GM21447 (cell line): ENCODE measurements around the gene EFCAB7.

Experiments used
- ATAC-seq: cut with Tn5 transposase; IDR thresholded peaks from one replicate; pipeline ENCODE4 v1.9.1; 2021; ENCODE audit not compliant: unreplicated experiment

EFCAB7 gene, protein sequence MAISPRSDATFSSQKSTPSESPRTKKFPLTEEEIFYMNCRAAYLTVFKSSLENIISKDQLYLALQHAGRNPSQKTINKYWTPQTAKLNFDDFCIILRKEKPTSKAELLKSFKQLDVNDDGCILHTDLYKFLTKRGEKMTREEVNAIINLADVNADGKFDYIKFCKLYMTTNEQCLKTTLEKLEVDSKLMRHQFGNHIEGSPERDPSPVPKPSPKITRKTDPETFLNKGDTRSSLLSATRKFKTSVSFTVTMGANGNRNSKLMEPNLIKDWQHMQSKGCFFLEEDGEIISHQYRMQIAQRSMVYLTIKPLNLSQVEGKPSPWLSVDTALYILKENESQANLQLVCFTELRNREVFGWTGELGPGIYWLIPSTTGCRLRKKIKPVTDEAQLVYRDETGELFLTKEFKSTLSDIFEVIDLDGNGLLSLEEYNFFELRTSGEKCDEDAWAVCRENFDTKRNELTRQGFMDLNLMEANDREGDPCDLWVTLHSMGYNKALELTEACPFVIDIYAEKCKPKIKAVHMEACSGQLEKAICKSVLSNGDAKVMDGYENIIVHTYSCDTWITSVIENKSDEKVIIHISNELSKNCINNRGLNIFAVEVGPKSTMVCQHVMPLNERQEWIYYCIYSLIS

GRCh38 chr1:63522891-63523728 lies at the start of gene EFCAB7, which contains the start of gene ITGB3BP:
EFCAB7 (plus strand) TSS chr1:63523525; CDS start chr1:63525573, 2,048 bp downstream.
ITGB3BP (minus strand) TSS chr1:63523225; CDS start chr1:63523133, 92 bp downstream.
- ATAC-seq, result peak; percentile 90

DNA sequence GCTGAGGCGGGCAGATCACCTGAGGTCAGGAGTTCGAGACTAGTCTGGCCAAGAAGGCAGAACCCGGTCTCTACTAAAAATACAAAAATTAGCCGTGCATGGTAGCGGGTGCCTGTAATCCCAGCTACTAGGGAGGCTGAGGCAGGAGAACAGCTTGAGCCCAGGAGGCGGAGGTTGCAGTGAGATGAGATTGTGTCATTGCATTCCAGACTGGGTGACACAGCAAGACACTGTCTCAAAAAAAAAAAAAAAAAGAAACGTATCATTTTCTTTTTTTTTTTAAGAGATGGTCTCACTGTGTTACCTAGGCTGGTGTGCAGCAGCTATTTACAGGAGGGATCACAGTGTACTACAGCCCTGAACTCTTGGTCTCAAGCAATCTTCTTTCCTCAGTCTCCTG lies 47.6 kb upstream of the EFCAB7 start:
- ATAC-seq, result no peak

DNA sequence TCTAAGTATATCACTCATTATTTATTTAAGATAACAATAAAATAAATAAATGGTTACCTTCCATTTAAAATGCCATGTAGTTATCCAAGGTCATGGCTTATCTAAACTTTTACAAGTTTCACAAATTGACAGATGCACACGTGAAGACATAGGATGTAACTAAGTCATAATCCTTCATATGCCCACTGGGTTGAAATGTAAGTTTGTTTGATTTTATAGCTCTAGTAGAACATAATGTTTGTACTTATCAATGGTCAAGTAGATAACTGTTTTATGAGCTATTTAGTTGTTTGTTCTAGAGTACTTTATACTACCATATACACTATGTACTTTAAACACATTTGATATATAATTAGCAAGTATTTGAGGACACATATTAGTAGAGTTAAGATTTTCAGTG lies 43.3 kb upstream of the EFCAB7 start:
- no peak for ATAC-seq

DNA sequence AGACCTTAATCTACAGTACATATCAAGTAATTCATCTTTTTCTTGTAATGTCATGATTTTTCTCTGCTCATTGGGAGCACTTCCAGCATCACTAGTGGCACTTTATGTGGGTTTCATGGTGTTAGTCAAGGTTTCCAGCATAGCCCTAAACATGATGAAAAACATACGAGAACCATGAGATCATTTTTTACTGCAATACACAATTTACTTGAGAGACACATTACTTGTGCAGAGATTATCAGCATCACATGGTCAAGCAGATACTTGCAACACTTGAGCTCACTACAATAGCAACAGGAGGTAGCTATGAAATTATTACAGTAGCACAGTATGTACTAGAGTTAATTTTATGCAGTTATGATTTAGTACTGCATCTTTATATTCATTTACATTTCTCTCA lies 36.7 kb upstream of the EFCAB7 start:
- ATAC-seq, result no peak

GRCh38 chr1:63487336-63488065 lies 35.8 kb upstream of the EFCAB7 start:
- ATAC-seq, result no peak

- no peak for ATAC-seq
These were observed 25.7 kb upstream of the EFCAB7 start for GRCh38 chr1:63497577-63497976.

GRCh38 chr1:63498106-63498505 lies 25.2 kb upstream of the EFCAB7 start:
- ATAC-seq, result no peak

GRCh38 chr1:63501256-63501655 lies 22.1 kb upstream of the EFCAB7 start:
- ATAC-seq, result no peak

DNA sequence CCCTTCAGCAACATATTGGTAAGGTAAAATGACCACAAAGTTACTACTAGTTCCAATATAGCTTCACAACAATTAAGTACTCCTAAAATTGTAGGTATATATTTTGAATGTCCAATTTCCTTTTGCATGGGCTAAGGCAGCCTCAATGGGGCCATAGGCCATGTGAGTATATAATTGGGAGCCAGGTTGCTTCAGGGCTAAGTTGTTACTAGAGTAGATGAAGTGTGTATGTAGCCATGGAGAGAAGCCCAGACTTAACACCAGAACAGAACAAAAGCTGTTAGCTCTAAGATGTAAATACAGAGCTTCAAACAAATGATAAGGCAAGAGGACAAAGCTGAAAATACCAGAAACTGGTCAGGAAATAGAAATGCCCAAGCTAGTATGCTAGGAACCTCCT lies 16.5 kb upstream of the EFCAB7 start:
- ATAC-seq, result no peak

DNA sequence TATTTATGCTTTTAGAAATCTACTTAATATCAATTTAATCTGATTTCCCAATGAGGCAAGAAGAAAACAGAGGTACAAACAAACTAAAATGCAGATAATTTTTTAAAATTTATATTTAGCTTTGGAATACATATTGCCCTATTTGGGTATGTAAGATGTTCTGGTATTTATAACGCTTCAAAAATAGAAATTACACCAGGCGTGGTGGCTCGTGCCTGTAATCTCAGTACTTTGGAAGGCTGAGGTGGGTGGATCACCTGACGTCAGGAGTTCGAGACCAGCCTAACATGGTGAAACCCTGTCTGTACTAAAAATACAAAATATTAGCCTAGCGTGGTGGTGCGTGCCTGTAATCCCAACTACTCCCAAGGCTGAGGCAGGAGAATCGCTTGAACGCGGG lies 13.6 kb upstream of the EFCAB7 start:
- ATAC-seq, result no peak

- no peak for ATAC-seq
These were observed 10.7 kb upstream of the EFCAB7 start for GRCh38 chr1:63512584-63512983.

DNA sequence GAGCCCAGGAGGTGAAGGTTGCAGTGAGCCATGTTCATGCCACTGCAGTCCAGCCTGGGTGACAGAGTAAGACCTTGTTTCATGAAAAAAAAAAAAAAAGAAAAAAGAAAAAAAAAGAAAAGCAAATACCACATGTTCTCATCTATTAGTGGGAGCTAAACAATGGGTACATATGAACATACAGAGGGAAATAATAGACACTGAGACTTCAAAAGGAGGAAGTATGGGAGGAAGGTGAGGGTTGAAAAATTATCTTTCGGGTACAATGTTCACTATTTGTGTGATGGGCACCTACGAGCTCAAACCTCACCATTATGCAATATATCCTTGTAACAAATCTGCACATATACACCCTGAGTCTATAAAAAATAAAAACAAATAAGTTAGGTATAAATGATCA lies 6.7 kb upstream of the EFCAB7 start:
- no peak for ATAC-seq

DNA sequence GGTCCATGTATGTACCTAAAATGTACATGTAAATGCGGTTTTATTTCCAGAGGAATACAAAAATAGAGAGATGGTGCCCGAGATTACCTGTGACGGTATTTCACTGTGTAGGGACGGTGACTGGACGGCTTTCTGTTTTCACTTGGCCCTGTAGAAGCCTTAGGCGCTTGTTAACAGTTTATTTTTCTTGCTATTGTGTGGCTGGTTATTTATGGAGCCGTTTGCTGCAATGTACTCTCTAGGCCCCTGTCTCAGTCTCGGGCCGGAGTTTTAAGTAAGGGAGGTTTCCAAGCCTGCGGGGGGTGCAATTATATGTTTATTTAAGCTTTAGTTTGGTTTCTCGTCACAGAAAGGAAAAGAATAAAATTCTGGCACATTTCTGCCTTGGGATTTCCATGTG lies 413 bp downstream of the EFCAB7 start:
- peak; percentile 11 for ATAC-seq

DNA sequence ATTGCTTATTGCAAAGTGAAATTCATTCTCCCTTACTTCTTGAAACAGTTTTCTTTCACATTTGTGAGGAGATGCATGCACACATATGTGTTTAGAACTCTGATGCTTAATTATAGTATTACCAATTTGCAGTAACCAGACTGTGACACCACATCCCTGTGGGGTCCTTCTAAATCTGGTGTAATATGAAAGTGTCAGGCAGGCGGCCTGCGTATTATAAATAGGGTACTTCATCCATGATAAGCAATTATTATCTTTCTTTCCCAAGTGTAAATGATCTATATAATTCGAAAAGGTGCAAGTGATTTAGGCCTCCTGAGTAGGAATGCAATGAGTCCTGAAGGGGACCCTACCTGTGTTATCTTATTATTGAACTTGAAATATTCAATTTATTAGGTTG lies 876 bp downstream of the EFCAB7 start:
- ATAC-seq, result no peak

DNA sequence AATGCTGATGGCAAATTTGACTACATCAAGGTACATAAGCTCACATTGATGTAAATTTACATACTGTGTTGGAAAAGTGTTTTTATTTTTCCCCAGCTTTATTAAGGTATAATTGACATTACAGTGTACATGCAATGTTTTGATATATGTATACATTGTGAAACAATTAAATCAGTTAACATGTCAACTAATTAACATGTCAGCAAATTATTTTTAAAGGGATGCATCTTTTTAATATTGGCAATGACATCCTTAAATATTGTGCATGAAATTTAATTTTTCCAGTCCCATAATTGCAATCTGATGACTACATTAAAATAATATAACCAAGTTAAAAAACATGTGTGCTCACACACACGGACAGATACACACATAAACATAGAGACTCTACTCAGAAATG lies 9.4 kb downstream of the EFCAB7 start:
- no peak for ATAC-seq

DNA sequence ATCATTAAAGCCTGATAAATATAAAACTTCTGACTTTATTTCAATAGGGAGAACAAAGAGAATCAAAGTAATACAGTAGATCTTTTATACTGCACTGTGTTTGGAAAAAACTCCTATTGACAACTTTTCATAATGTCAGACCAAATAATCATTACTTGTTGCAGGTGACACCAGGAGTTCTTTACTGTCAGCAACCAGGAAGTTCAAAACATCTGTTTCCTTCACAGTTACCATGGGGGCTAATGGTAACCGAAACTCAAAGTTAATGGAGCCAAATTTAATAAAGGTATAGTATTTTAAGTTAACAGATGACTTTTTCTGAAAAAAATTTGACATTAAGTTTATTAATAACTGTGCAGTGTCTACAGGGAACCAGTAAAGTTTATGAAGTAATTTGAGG lies 10.6 kb downstream of the EFCAB7 start:
- no peak for ATAC-seq

GRCh38 chr1:63534406-63534805 lies 11.1 kb downstream of the EFCAB7 start:
- no peak for ATAC-seq

- no peak for ATAC-seq
These were observed 13.7 kb downstream of the EFCAB7 start for GRCh38 chr1:63537006-63537405.

DNA sequence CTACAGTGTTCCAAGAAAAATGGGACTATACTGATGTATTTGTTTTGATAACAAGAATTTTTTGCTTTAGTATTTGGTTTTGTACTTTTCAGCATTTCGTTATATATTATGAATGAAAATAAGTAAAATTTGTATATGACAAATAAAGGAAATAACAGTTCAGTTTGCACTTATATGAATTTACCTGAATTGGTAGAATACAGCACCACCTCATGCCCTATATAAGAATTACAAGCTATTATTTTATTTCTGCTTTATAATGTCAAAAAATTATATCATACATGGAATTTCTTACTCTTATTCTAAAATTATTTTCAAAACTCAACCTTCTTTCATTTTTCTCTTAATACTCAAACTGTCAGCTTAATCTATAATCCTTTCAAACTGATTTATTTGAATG lies 14.6 kb downstream of the EFCAB7 start:
- ATAC-seq, result no peak

DNA sequence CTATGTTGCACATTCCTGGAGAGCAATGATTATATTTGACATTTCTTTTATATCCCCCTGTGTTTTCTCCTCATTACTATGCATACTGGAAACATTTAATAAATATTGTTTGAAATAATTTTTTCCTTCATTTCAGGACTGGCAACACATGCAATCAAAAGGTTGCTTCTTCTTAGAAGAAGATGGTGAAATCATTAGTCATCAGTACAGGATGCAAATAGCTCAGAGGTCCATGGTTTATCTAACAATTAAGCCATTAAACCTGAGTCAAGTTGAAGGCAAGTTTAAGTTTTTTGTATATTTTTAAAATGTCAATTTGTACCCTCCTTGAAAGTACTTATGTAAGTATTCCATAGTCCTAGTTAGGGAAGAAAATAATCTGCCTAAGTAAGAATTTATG lies 22.5 kb downstream of the EFCAB7 start:
- ATAC-seq, result no peak
